ENCODE measurements around the gene RAB1B. TPM values are rescaled to one million over a fixed set of nuclear protein-coding genes. Genes with fewer than 3 reads are reported as not detected.

Gene RAB1B
- total and polyA plus RNA-seq, 4 donors, result 40.4 to 83.0 (median 51.3) TPM

GRCh38 chr11:66262191-66262590, 6.2 kb upstream of the RAB1B start:
- Histone ChIP-seq H3K4me1 (ENCODE audit: control insufficient read depth in 4 of 4, insufficient read depth in 4 of 4, low read length in 3 of 4) (peaks cover 0 to 15% (median 8%) of the 10 kb centered on the region in 4 donors), H3K27ac (ENCODE audit: low read depth in 1 of 2, low read length in 2 of 2) (no peak overlapping the region), H3K36me3 (ENCODE audit: control insufficient read depth in 4 of 4, insufficient read depth in 3 of 4, low read depth in 1 of 4, low read length in 3 of 4) (peaks cover 0 to 6% (median 2%) of the 10 kb centered on the region in 4 donors), H3K4me3 (ENCODE audit: low read depth in 1 of 3, low read length in 3 of 3) (no peak overlapping the region), H3K27me3 (ENCODE audit: control insufficient read depth in 4 of 4, insufficient read depth in 4 of 4, low read length in 3 of 4) (no peaks in the 10 kb centered on the region), H3K9me3 (ENCODE audit: control insufficient read depth in 4 of 4, low read length in 3 of 4) (no peaks in the 10 kb centered on the region), H3K9ac (ENCODE audit: low read depth in 1 of 2, low read length in 2 of 2) (no peak overlapping the region)
- no peak for TF ChIP-seq EGR1 (IDR thresholded peaks at IDR 0.05; ENCODE audit: low read depth in 2 of 2)
- WGBS, result 96% methylated on average over 5 of the region's 5 CpGs
- no peak for DNase-seq (ENCODE audit: low spot score)

- Histone ChIP-seq H3K27ac (ENCODE audit: low read depth in 1 of 2, low read length in 2 of 2) (no peak overlapping the region), H3K4me1 (ENCODE audit: control insufficient read depth in 4 of 4, insufficient read depth in 4 of 4, low read length in 3 of 4) (peaks cover 0 to 16% (median 7%) of the 10 kb centered on the region in 4 donors), H3K36me3 (ENCODE audit: control insufficient read depth in 4 of 4, insufficient read depth in 3 of 4, low read depth in 1 of 4, low read length in 3 of 4) (peaks cover 0 to 6% (median 2%) of the 10 kb centered on the region in 4 donors), H3K9me3 (ENCODE audit: control insufficient read depth in 4 of 4, low read length in 3 of 4) (no peaks in the 10 kb centered on the region), H3K9ac (ENCODE audit: low read depth in 1 of 2, low read length in 2 of 2) (no peak overlapping the region), H3K4me3 (ENCODE audit: low read depth in 1 of 3, low read length in 3 of 3) (no peak overlapping the region), H3K27me3 (ENCODE audit: control insufficient read depth in 4 of 4, insufficient read depth in 4 of 4, low read length in 3 of 4) (no peaks in the 10 kb centered on the region)
- no peak for TF ChIP-seq HNF4A (conservative IDR thresholded peaks at IDR 0.05)
- TF ChIP-seq SP1 (IDR thresholded peaks at IDR 0.05), result no peak
- no peak for TF ChIP-seq ZBTB33 (IDR thresholded peaks at IDR 0.05)
- no peak for TF ChIP-seq FOXA1 (IDR thresholded peaks at IDR 0.05)
- TF ChIP-seq REST (IDR thresholded peaks at IDR 0.05), result no peak
- 95% methylated on average over 12 of the region's 12 CpGs for WGBS
- no peak for DNase-seq (ENCODE audit: low spot score)
Observed at GRCh38 chr11:66262696-66263095, 5.7 kb upstream of the RAB1B start.

- H3K9me3 ChIP-seq (ENCODE audit: control insufficient read depth in 4 of 4, low read length in 3 of 4), result no peaks in the 10 kb centered on the region
- peaks cover 0 to 17% (median 10%) of the 10 kb centered on the region in 4 donors for H3K4me1 ChIP-seq (ENCODE audit: control insufficient read depth in 4 of 4, insufficient read depth in 4 of 4, low read length in 3 of 4)
- no peaks in the 10 kb centered on the region for H3K27me3 ChIP-seq (ENCODE audit: control insufficient read depth in 4 of 4, insufficient read depth in 4 of 4, low read length in 3 of 4)
- TF ChIP-seq CTCF (IDR thresholded peaks at IDR 0.05; ENCODE audit: low read depth, low read length, missing input control), result no peak
- TF ChIP-seq FOXA2 (IDR thresholded peaks at IDR 0.05), result no peak
- no peak for TF ChIP-seq NR2F2 (IDR thresholded peaks at IDR 0.05)
- no peak for TF ChIP-seq HNF4A (conservative IDR thresholded peaks at IDR 0.05)
- no peak for TF ChIP-seq RAD21 (IDR thresholded peaks at IDR 0.05)
- no peak for TF ChIP-seq REST (IDR thresholded peaks at IDR 0.05)
- TF ChIP-seq EGR1 (IDR thresholded peaks at IDR 0.05; ENCODE audit: low read depth in 2 of 2), result no peak
- no peak for TF ChIP-seq YY1 (IDR thresholded peaks at IDR 0.05)
- no peak for TF ChIP-seq ATF3 (IDR thresholded peaks at IDR 0.05)
- no peak for TF ChIP-seq SP1 (IDR thresholded peaks at IDR 0.05)
- no peak overlapping the region for H3K9ac ChIP-seq (ENCODE audit: low read depth in 1 of 2, low read length in 2 of 2)
- WGBS, result 96% methylated on average over 4 of the region's 4 CpGs
- peaks cover 0 to 6% (median 2%) of the 10 kb centered on the region in 4 donors for H3K36me3 ChIP-seq (ENCODE audit: control insufficient read depth in 4 of 4, insufficient read depth in 3 of 4, low read depth in 1 of 4, low read length in 3 of 4)
- H3K4me3 ChIP-seq (ENCODE audit: low read depth in 1 of 3, low read length in 3 of 3), result no peak overlapping the region
- H3K27ac ChIP-seq (ENCODE audit: low read depth in 1 of 2, low read length in 2 of 2), result no peak overlapping the region
- DNase-seq (ENCODE audit: low spot score), result no peak
Observed at GRCh38 chr11:66263231-66263630, 5.2 kb upstream of the RAB1B start.
